HepG2 (cell line): Measurements from ENCODE around the gene GPN1. TPM values are rescaled to one million over a fixed set of nuclear protein-coding genes. Genes with fewer than 3 reads are reported as not detected.

Experiments
- ARID5B ChIP-seq: IDR thresholded peaks from 2 replicates; pipeline ENCODE4 v1.4.0; 2020; ENCODE audit warnings: mild to moderate bottlenecking, missing genetic modification reagents
- CC2D1A ChIP-seq: sonication (generic); formaldehyde crosslinking; IDR thresholded peaks from 2 replicates; pipeline ENCODE4 v1.8.1; 2023; ENCODE audit warnings: mild to moderate bottlenecking, missing genetic modification reagents
- EHMT2 ChIP-seq: fragments of 200-600 bp; sonication (generic); IDR thresholded peaks from 2 replicates; pipeline ENCODE4 v1.7.0; 2017; ENCODE audit warnings: antibody characterized with exemption, low read depth, low read length, borderline replicate concordance
- HNF1A ChIP-seq, 2 experiments: sonication (generic) in 1 of 2; formaldehyde crosslinking in 1 of 2; IDR thresholded peaks; 2 replicates each; pipeline versions ENCODE4 v1.4.0 to v1.6.1; 2016 to 2020; ENCODE audit warnings: borderline replicate concordance in 1 of 2, low read depth in 1 of 2, mild to moderate bottlenecking in 1 of 2, missing genetic modification reagents in 1 of 2
- HNF4A ChIP-seq: sonication (generic); formaldehyde crosslinking; IDR thresholded peaks from 2 replicates; pipeline ENCODE4 v1.4.0; 2020; ENCODE audit warnings: missing genetic modification reagents
- NFE2L1 ChIP-seq: sonication (generic); formaldehyde crosslinking; IDR thresholded peaks from 2 replicates; pipeline ENCODE4 v1.4.0; 2020; ENCODE audit warnings: missing genetic modification reagents, mild to moderate bottlenecking, borderline replicate concordance
- RAD21 ChIP-seq: fragments of 450-650 bp; formaldehyde crosslinking; IDR thresholded peaks from 2 replicates; pipeline ENCODE4 v1.5.0; 2020; ENCODE audit warnings: mild to moderate bottlenecking
- RXRB ChIP-seq: IDR thresholded peaks from 2 replicates; pipeline ENCODE4 v1.6.1; 2016; ENCODE audit warnings: borderline replicate concordance, missing genetic modification reagents, missing compliant biosample characterization
- SOX5 ChIP-seq: IDR thresholded peaks from 2 replicates; pipeline ENCODE4 v1.6.1; 2016; ENCODE audit warnings: borderline replicate concordance
- SP4 ChIP-seq: sonication (generic); formaldehyde crosslinking; IDR thresholded peaks from 2 replicates; pipeline ENCODE4 v1.8.1; 2023; ENCODE audit warnings: mild to moderate bottlenecking, missing genetic modification reagents
- SP5 ChIP-seq: IDR thresholded peaks from 2 replicates; pipeline ENCODE4 v1.6.1; 2016; ENCODE audit warnings: low read depth, borderline replicate concordance
- TARDBP ChIP-seq: sonication (generic); formaldehyde crosslinking; IDR thresholded peaks from 2 replicates; pipeline ENCODE4 v1.8.0; 2022; ENCODE audit warnings: mild to moderate bottlenecking, missing genetic modification reagents
- ZGPAT ChIP-seq: IDR thresholded peaks from 2 replicates; pipeline ENCODE4 v1.6.1; 2016; ENCODE audit warnings: mild to moderate bottlenecking
- ZNF430 ChIP-seq: sonication (generic); formaldehyde crosslinking; IDR thresholded peaks from 2 replicates; pipeline ENCODE4 v1.9.0; 2021; ENCODE audit warnings: mild to moderate bottlenecking, missing genetic modification reagents
- ZNF839 ChIP-seq: sonication (generic); formaldehyde crosslinking; IDR thresholded peaks from 2 replicates; pipeline ENCODE4 v1.4.0; 2020; ENCODE audit warnings: missing genetic modification reagents, mild to moderate bottlenecking, borderline replicate concordance
- polyA plus RNA-seq, 8 experiments: library from polyadenylated mRNA; depleted of rRNA in 3 of 8; stranded (reverse) in 7 of 8; unstranded in 1 of 8; fragments of >200 nt; fragmentation: Illumina TruSeq in 4 of 8; extraction: Trizol in 4 of 8; gene quantifications; 2 replicates each; pipeline versions ENCODE4 v1.2.1 to v1.2.3, GENCODE V29; 2011 to 2016; ENCODE audit warnings: low read depth in 4 of 8, missing spikeins in 1 of 8, mixed read lengths in 1 of 8; ENCODE audit not compliant: insufficient read depth in 1 of 8
- total RNA-seq, 5 experiments: library from RNA; depleted of rRNA; stranded (reverse); fragments of >200 nt; fragmentation: Illumina TruSeq; extraction: Trizol; gene quantifications; 2 replicates each; pipeline ENCODE4 v1.2.3, GENCODE V29; 2016; ENCODE audit warnings: low read depth in 1 of 5
- TF ChIP-seq, protein P1 (sequence below): sonication (generic); formaldehyde crosslinking; IDR thresholded peaks from 2 replicates; pipeline ENCODE4; 2020; ENCODE audit warnings: missing genetic modification reagents, mild to moderate bottlenecking, borderline replicate concordance

The GPN1 gene
- total and polyA plus RNA-seq, 2 of the 13 experiments (the other 11 are each of a cell fraction or from before 2014, with no cell fraction given) = 54.5 to 62.7 TPM

DNA sequence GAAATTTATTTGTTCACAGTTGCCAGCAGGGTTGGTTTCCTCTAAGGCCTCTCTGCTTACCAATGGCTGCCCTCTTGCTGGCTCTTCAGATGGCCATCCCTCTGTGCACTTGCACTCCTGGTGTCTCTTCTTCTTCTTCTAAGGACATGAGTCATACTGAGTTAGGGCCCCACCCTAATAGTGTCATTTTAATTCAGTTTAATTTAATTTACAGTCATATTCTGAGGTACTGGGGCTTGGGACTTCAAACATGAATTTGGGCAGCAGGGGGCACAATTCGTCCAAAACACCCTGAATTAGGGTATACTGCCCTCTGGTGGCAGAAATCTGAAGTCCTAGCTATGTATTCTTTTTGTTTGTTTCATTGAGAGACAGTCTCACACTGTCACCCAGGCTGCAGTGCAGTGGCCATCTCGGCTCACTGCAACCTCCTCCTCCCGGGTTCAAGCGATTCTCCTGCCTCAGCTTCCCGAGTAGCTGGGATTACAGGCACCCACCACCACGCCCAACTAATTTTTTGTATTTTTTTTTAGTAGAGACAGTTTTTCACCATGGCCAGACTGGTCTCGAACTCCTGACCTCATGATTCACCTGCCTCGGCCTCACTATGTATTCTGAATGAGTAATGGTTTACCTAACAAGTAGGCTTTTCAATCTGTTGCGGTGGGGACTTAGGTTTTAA, 54.7 kb downstream of the GPN1 start (continued):
- TF ChIP-seq HNF1A (IDR thresholded peaks at IDR 0.05; ENCODE audit: low read depth) (no peak), HNF1A (CRISPR knock-in tag; IDR thresholded peaks at IDR 0.05; ENCODE audit: borderline replicate concordance) (no peak), RAD21 (CRISPR knock-in tag) (peak; percentile 82), ARID5B (peak; percentile 24), SOX5 (CRISPR knock-in tag) (peak; percentile 54; the same call in 1 of the 2 replicates), SP5 (CRISPR knock-in tag) (no peak), ZNF839 (CRISPR knock-in tag) (no peak), SP4 (CRISPR knock-in tag) (no peak), TARDBP (CRISPR knock-in tag) (no peak), RXRB (CRISPR knock-in tag) (peak; percentile 49; the same call in 1 of the 2 replicates), CC2D1A (CRISPR knock-in tag) (no peak), HNF4A (CRISPR knock-in tag) (no peak), EHMT2 (peak; percentile 53; the same call in 1 of the 2 replicates), NFE2L1 (CRISPR knock-in tag) (no peak), ZGPAT (CRISPR knock-in tag) (peak; percentile 45), ZNF430 (CRISPR knock-in tag) (no peak)
- TF ChIP-seq, protein P1, sequence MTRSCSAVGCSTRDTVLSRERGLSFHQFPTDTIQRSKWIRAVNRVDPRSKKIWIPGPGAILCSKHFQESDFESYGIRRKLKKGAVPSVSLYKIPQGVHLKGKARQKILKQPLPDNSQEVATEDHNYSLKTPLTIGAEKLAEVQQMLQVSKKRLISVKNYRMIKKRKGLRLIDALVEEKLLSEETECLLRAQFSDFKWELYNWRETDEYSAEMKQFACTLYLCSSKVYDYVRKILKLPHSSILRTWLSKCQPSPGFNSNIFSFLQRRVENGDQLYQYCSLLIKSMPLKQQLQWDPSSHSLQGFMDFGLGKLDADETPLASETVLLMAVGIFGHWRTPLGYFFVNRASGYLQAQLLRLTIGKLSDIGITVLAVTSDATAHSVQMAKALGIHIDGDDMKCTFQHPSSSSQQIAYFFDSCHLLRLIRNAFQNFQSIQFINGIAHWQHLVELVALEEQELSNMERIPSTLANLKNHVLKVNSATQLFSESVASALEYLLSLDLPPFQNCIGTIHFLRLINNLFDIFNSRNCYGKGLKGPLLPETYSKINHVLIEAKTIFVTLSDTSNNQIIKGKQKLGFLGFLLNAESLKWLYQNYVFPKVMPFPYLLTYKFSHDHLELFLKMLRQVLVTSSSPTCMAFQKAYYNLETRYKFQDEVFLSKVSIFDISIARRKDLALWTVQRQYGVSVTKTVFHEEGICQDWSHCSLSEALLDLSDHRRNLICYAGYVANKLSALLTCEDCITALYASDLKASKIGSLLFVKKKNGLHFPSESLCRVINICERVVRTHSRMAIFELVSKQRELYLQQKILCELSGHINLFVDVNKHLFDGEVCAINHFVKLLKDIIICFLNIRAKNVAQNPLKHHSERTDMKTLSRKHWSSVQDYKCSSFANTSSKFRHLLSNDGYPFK (CRISPR knock-in tag) = no peak
